ENCODE measurements around the gene IRAK4.
A peak's percentile ranks its signal among the peaks of the same experiment; 100 is the strongest.

IRAK4 gene

DNA sequence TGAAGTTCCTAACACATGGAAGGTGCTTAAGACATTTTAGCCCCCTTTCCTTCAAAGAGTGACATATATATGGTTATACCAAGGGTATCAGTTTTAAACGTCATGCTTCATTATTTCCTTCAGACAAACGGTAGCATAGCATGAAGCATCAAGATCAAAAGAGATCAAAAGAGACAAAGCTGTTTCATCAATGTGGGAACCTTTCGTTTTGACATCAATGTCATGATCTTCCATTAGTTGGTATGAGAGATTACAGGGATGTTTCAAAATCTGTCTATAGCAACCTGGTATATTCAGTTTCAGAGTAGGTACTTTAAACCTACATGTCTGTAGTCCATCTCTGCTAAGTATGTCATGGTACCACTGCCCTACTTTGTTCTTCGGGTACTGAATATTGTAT is 28.5 kb upstream of the IRAK4 start:
- no peak for TF ChIP-seq CTCF (IDR thresholded peaks at IDR 0.05; ENCODE audit: control insufficient read depth, insufficient read depth, low read depth, low read length, missing control alignments)

DNA sequence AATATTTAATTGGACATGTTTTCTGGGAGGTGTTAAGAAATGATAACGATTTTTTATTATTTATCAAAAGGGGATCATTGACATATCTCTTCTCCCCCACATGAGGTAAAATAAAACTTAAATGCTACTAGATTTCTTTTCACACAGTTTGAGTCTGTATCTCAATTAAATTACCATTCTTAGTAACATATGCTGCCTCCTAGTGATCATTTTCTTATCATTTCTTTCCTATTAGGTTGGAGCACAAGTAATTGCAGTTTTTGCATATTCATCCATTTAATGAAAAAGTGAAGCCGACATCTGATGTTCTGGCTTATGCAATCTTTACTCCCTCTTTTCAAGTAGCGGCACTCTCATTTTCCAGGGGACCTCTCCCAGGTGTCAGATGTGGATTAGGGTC is 25.1 kb upstream of the IRAK4 start:
- no peak for DNase-seq (ENCODE audit: low read depth)
- no peak for TF ChIP-seq CTCF (IDR thresholded peaks at IDR 0.05; ENCODE audit: control insufficient read depth, insufficient read depth, low read depth, low read length, missing control alignments)
- no peak overlapping the region for H3K4me3 ChIP-seq (ENCODE audit: control insufficient read depth, low read depth, low read length)

More for the DNA sequence above, 28.5 kb upstream of the IRAK4 start:
- DNase-seq (ENCODE audit: low read depth), result no peak
- no peak overlapping the region for H3K4me3 ChIP-seq (ENCODE audit: control insufficient read depth, low read depth, low read length)

GRCh38 chr12:43736927-43737440 is 21.8 kb upstream of the IRAK4 start:
- TF ChIP-seq CTCF (IDR thresholded peaks at IDR 0.05; ENCODE audit: control insufficient read depth, insufficient read depth, low read depth, low read length, missing control alignments), result no peak
- no peak overlapping the region for H3K4me3 ChIP-seq (ENCODE audit: control insufficient read depth, low read depth, low read length)
- DNase-seq (ENCODE audit: low read depth), result no peak

GRCh38 chr12:43737646-43738045 is 21.1 kb upstream of the IRAK4 start:
- no peak for TF ChIP-seq CTCF (IDR thresholded peaks at IDR 0.05; ENCODE audit: control insufficient read depth, insufficient read depth, low read depth, low read length, missing control alignments)

GRCh38 chr12:43740511-43741100 is 18.1 kb upstream of the IRAK4 start:
- no peak for DNase-seq (ENCODE audit: low read depth)
- H3K4me3 ChIP-seq (ENCODE audit: control insufficient read depth, low read depth, low read length), result no peak overlapping the region
- TF ChIP-seq CTCF (IDR thresholded peaks at IDR 0.05; ENCODE audit: control insufficient read depth, insufficient read depth, low read depth, low read length, missing control alignments), result no peak

More at GRCh38 chr12:43737646-43738045, 21.1 kb upstream of the IRAK4 start:
- H3K4me3 ChIP-seq (ENCODE audit: control insufficient read depth, low read depth, low read length), result no peak overlapping the region
- DNase-seq (ENCODE audit: low read depth), result no peak

DNA sequence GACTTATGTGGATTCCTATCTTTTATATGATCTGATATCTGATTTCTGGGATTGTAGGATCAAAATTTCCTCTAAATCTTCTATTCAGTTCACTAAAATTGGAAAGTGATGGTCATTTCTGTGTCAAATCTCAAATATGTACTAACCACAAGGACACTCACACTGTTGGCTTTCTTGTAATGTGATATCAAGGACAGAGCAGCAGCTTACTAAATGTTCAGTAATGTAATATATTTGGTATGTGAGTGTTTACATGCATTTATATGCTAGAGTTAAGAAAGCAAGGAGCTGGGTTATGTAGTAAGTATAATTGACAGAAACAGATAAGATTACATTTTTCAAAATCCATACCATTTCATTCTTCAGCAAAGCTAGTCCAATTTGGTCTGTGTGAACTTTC is 16.6 kb upstream of the IRAK4 start:
- peak; percentile 66 for DNase-seq (ENCODE audit: low read depth)
- no peak overlapping the region for H3K4me3 ChIP-seq (ENCODE audit: control insufficient read depth, low read depth, low read length)
- no peak for TF ChIP-seq CTCF (IDR thresholded peaks at IDR 0.05; ENCODE audit: control insufficient read depth, insufficient read depth, low read depth, low read length, missing control alignments)
